SK-N-SH (cell line): ENCODE results near the gene ELMO1.

ENCODE experiments used
- CHD2 ChIP-seq: fragments of 150-350 bp; IDR thresholded peaks from 2 replicates; pipeline ENCODE4 v1.6.1; 2018; ENCODE audit warnings: low read length; ENCODE audit not compliant: partially characterized antibody
- CTCF ChIP-seq: fragments of 200-600 bp; sonication (generic); IDR thresholded peaks from 2 replicates; pipeline ENCODE4 v1.6.1; 2017; ENCODE audit warnings: antibody characterized with exemption, mild to moderate bottlenecking, moderate library complexity
- ELF1 ChIP-seq: IDR thresholded peaks from 2 replicates; pipeline ENCODE4 v1.4.0; 2012
- EP300 ChIP-seq, 2 experiments: IDR thresholded peaks; 2 replicates each; pipeline versions ENCODE4 v1.4.0 to v1.6.1; 2012; ENCODE audit warnings: borderline replicate concordance in 1 of 2, low read depth in 1 of 2, low read length in 1 of 2
- EZH2phosphoT487 ChIP-seq: fragments of 200-600 bp; sonication (generic); IDR thresholded peaks from 2 replicates; pipeline ENCODE4 v1.6.1; 2017; ENCODE audit warnings: low read depth, mixed run types, mild to moderate bottlenecking, antibody characterized with exemption, moderate library complexity, borderline replicate concordance
- GABPA ChIP-seq: IDR thresholded peaks from 2 replicates; pipeline ENCODE4 v1.4.0; 2012; ENCODE audit warnings: low read depth, mild to moderate bottlenecking
- MXI1 ChIP-seq: IDR thresholded peaks from 2 replicates; pipeline ENCODE4 v1.6.1; 2012; ENCODE audit warnings: mild to moderate bottlenecking, low read depth, low read length, improper control_type of control experiment
- RAD21 ChIP-seq: IDR thresholded peaks from 2 replicates; pipeline ENCODE4 v1.6.1; 2012; ENCODE audit warnings: mild to moderate bottlenecking, low read length
- REST ChIP-seq: IDR thresholded peaks from 2 replicates; pipeline ENCODE4 v1.6.1; 2012; ENCODE audit warnings: mild to moderate bottlenecking, low read depth, low read length, moderate library complexity
- TCF12 ChIP-seq: IDR thresholded peaks from 2 replicates; pipeline ENCODE4 v1.4.0; 2012
- USF2 ChIP-seq: fragments of 150-350 bp; IDR thresholded peaks from 2 replicates; pipeline ENCODE4 v1.6.1; 2017; ENCODE audit warnings: antibody characterized with exemption, low read length, low read depth, borderline replicate concordance
- TF ChIP-seq, protein P1 (sequence below): IDR thresholded peaks from 2 replicates; pipeline ENCODE4 v1.4.0; 2012; ENCODE audit warnings: low read depth

- TF ChIP-seq EP300 (IDR thresholded peaks at IDR 0.05; ENCODE audit: borderline replicate concordance in 1 of 2, low read depth in 1 of 2, low read length in 1 of 2): no peak
- TF ChIP-seq CTCF: no peak
- no peak for TF ChIP-seq REST
- TF ChIP-seq USF2: no peak
- no peak for TF ChIP-seq ELF1
- no peak for TF ChIP-seq GABPA
- TF ChIP-seq, protein P1, sequence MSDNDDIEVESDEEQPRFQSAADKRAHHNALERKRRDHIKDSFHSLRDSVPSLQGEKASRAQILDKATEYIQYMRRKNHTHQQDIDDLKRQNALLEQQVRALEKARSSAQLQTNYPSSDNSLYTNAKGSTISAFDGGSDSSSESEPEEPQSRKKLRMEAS: no peak
- TF ChIP-seq RAD21: no peak
- TF ChIP-seq EZH2phosphoT487: no peak
- no peak for TF ChIP-seq CHD2
- no peak for TF ChIP-seq MXI1
- TF ChIP-seq TCF12: no peak
Measured at GRCh38 chr7:36916619-36917018, 532.0 kb downstream of the ELMO1 start.
